C4-2B (cell line): Measurements from ENCODE around the gene BEND7.

Source experiments
- ZFX ChIP-seq: fragments of 450-650 bp; IDR thresholded peaks from 2 replicates; pipeline ENCODE4 v1.6.1; 2017
- TF ChIP-seq, protein P1 (sequence below): fragments of 450-650 bp; conservative IDR thresholded peaks from 2 replicates; pipeline ENCODE4 v1.5.1; 2017; ENCODE audit warnings: mild to moderate bottlenecking

DNA sequence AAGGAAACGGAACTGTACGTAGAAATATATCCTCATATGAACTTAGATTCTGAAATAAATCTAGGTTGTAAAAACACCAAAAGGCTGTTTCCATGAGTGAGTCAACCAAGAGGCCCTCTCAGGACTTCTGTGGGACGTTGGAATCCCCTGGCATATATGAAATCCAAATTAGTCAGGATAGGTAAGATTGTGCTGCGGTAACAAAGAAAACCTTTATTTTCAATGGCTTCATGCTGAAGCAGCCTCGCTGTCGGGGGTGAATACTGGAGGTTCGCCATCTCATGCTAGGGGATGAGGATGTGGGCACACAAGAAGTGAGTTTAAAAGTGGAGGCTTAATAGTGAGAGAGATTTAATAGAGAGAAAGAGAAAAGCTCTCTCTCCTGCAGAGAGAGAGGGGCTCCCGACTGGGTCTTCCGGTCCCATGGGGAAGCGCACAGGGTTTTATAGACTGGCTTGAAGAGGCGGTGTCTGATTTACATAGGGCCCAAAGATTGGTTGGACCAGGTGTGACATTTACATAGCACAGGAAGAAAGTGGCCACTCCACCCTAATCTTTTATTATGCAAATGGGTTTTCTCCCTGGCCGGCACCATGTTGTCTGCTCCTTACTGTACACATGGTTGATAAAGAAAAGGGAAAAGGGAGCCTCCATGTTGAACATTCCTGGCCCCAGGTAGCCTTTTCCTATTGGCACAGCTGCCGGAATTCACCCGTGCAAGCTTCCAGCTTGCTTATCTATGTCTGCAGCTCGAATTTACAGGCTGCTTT is 128.4 kb downstream of the BEND7 start:
- TF ChIP-seq, protein P1, sequence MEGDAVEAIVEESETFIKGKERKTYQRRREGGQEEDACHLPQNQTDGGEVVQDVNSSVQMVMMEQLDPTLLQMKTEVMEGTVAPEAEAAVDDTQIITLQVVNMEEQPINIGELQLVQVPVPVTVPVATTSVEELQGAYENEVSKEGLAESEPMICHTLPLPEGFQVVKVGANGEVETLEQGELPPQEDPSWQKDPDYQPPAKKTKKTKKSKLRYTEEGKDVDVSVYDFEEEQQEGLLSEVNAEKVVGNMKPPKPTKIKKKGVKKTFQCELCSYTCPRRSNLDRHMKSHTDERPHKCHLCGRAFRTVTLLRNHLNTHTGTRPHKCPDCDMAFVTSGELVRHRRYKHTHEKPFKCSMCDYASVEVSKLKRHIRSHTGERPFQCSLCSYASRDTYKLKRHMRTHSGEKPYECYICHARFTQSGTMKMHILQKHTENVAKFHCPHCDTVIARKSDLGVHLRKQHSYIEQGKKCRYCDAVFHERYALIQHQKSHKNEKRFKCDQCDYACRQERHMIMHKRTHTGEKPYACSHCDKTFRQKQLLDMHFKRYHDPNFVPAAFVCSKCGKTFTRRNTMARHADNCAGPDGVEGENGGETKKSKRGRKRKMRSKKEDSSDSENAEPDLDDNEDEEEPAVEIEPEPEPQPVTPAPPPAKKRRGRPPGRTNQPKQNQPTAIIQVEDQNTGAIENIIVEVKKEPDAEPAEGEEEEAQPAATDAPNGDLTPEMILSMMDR, result no peak
- TF ChIP-seq ZFX, result no peak
